Thymus (tissue), 11 donors: Measurements from ENCODE around the gene ADORA2A. TPM values are rescaled to one million over a fixed set of nuclear protein-coding genes. Genes with fewer than 3 reads are reported as not detected.

ENCODE experiments used
- DNase-seq, 9 donors: peaks; one replicate each; pipeline ENCODE4 v3.0.0-alpha.2; 2013; ENCODE audit warnings: low spot score in 9 of 9, low read depth in 6 of 9, missing footprints in 1 of 9
- H3K27ac ChIP-seq, 2 donors: one replicate each; pipeline ENCODE4 v1.5.1; 2013; ENCODE audit warnings: control low read depth in 1 of 2, low read depth in 1 of 2, low read length in 1 of 2, mild to moderate bottlenecking in 1 of 2, moderate library complexity in 1 of 2
- H3K27me3 ChIP-seq, 2 donors: one replicate each; pipeline ENCODE4 v1.5.1; 2013; ENCODE audit warnings: low read length in 1 of 2; ENCODE audit not compliant: control insufficient read depth in 2 of 2, insufficient read depth in 1 of 2
- H3K36me3 ChIP-seq, 2 donors: one replicate each; pipeline ENCODE4 v1.5.1; 2013; ENCODE audit warnings: low read length in 1 of 2, mild to moderate bottlenecking in 1 of 2, moderate library complexity in 1 of 2; ENCODE audit not compliant: control insufficient read depth in 2 of 2, insufficient read depth in 2 of 2
- H3K4me1 ChIP-seq, 2 donors: one replicate each; pipeline ENCODE4 v1.5.1; 2013; ENCODE audit warnings: low read length in 2 of 2; ENCODE audit not compliant: control insufficient read depth in 2 of 2, insufficient read depth in 2 of 2
- H3K4me3 ChIP-seq, 2 donors: one replicate each; pipeline ENCODE4 v1.5.1; 2013; ENCODE audit warnings: low read length in 2 of 2, control low read depth in 1 of 2, mild to moderate bottlenecking in 1 of 2
- H3K9me3 ChIP-seq, 2 donors: one replicate each; pipeline ENCODE4 v1.5.1; 2013; ENCODE audit warnings: low read length in 1 of 2, mild to moderate bottlenecking in 1 of 2; ENCODE audit not compliant: control insufficient read depth in 2 of 2, insufficient read depth in 1 of 2
- WGBS: extraction: QIAGEN DNeasy Blood & Tissue Kit; methylation state at CpG from one replicate; pipeline ENCODE4 v1.1.7; 2013; 5-methylcytosine and 5-hydroxymethylcytosine counted together
- polyA plus RNA-seq: library from polyadenylated mRNA; stranded (reverse); fragments of 200-250 nt; gene quantifications from one replicate; pipeline ENCODE4 v1.2.3, GENCODE V29; 2013
- total RNA-seq: library from RNA; stranded (reverse); fragments of 120-200 nt; gene quantifications from one replicate; pipeline ENCODE4 v1.2.4, GENCODE V29; 2013
- donor health status: healthy.

The ADORA2A gene
- total and polyA plus RNA-seq, 2 donors = 21.8 to 77.4 TPM

GRCh38 chr22:24432059-24432853 lies 4.9 kb downstream of the ADORA2A start:
- no peaks in the 10 kb centered on the region for H3K9me3 ChIP-seq
- WGBS = 36% methylated on average over 17 of the region's 17 CpGs
- H3K27me3 ChIP-seq = no peaks in the 10 kb centered on the region
- peak overlapping the region; percentile 75 to 87 for H3K4me3 ChIP-seq
- H3K4me1 ChIP-seq = peaks cover 70 to 99% of the 10 kb centered on the region in 2 donors
- peak in 4 of 9 donors; percentile 69 to 86 (median 78) for DNase-seq
- H3K27ac ChIP-seq = peak overlapping the region; percentile 81 to 98
- H3K36me3 ChIP-seq = peaks cover 44 to 46% of the 10 kb centered on the region in 2 donors

GRCh38 chr22:24433001-24433827 lies 5.8 kb downstream of the ADORA2A start:
- WGBS = 91% methylated on average over 34 of the region's 34 CpGs
- peaks cover 46 to 55% of the 10 kb centered on the region in 2 donors for H3K36me3 ChIP-seq
- H3K4me3 ChIP-seq = peak overlapping the region; percentile 75 to 87
- DNase-seq = peak in 1 of 9 donors; percentile 54
- H3K4me1 ChIP-seq = peaks cover 79 to 100% of the 10 kb centered on the region in 2 donors
- H3K9me3 ChIP-seq = no peaks in the 10 kb centered on the region
- H3K27ac ChIP-seq = peak overlapping the region; percentile 96 to 98
- H3K27me3 ChIP-seq = no peaks in the 10 kb centered on the region

- DNase-seq = no peak
- H3K4me1 ChIP-seq = peaks cover 83 to 100% of the 10 kb centered on the region in 2 donors
- peak overlapping the region; percentile 96 to 98 for H3K27ac ChIP-seq
- no peaks in the 10 kb centered on the region for H3K9me3 ChIP-seq
- peak overlapping the region; percentile 75 to 87 for H3K4me3 ChIP-seq
- H3K36me3 ChIP-seq = peaks cover 53 to 62% of the 10 kb centered on the region in 2 donors
- H3K27me3 ChIP-seq = no peaks in the 10 kb centered on the region
- 91% methylated on average over 12 of the region's 12 CpGs for WGBS
Measured at GRCh38 chr22:24433828-24434470, 6.5 kb downstream of the ADORA2A start.

GRCh38 chr22:24434471-24435322 lies 7.3 kb downstream of the ADORA2A start:
- DNase-seq = peak in 6 of 9 donors; percentile 80 to 93 (median 83)
- WGBS = 36% methylated on average over 16 of the region's 16 CpGs
- Histone ChIP-seq H3K27ac (peak overlapping the region; percentile 96 to 98), H3K4me3 (peak overlapping the region; percentile 75 to 87), H3K4me1 (peaks cover 81 to 100% of the 10 kb centered on the region in 2 donors), H3K36me3 (peaks cover 56 to 65% of the 10 kb centered on the region in 2 donors), H3K9me3 (no peaks in the 10 kb centered on the region), H3K27me3 (no peaks in the 10 kb centered on the region)

- peaks cover 82 to 100% of the 10 kb centered on the region in 2 donors for H3K4me1 ChIP-seq
- peaks cover 61 to 66% of the 10 kb centered on the region in 2 donors for H3K36me3 ChIP-seq
- H3K27me3 ChIP-seq = no peaks in the 10 kb centered on the region
- DNase-seq = no peak
- H3K9me3 ChIP-seq = no peaks in the 10 kb centered on the region
- peak overlapping the region; percentile 96 to 98 for H3K27ac ChIP-seq
- 61% methylated on average over 2 of the region's 2 CpGs for WGBS
- H3K4me3 ChIP-seq = peak overlapping the region; percentile 75 to 87
Measured at GRCh38 chr22:24435323-24435645, 7.9 kb downstream of the ADORA2A start.

- Histone ChIP-seq H3K4me3 (peak overlapping the region; percentile 75 to 87), H3K27ac (peak overlapping the region; percentile 96 to 98), H3K36me3 (peaks cover 67 to 72% of the 10 kb centered on the region in 2 donors), H3K27me3 (no peaks in the 10 kb centered on the region), H3K4me1 (peaks cover 82 to 100% of the 10 kb centered on the region in 2 donors), H3K9me3 (no peaks in the 10 kb centered on the region)
- 92% methylated on average over 13 of the region's 13 CpGs for WGBS
- no peak for DNase-seq
Measured at GRCh38 chr22:24435861-24436371, 8.5 kb downstream of the ADORA2A start.

GRCh38 chr22:24436553-24436952 lies 9.2 kb downstream of the ADORA2A start:
- 45% methylated on average over 3 of the region's 3 CpGs for WGBS
- peaks cover 73 to 79% of the 10 kb centered on the region in 2 donors for H3K36me3 ChIP-seq
- DNase-seq = no peak

GRCh38 chr22:24437091-24437490 lies 9.7 kb downstream of the ADORA2A start:
- Histone ChIP-seq H3K27me3 (no peaks in the 10 kb centered on the region), H3K36me3 (peaks cover 79 to 84% of the 10 kb centered on the region in 2 donors), H3K9me3 (no peaks in the 10 kb centered on the region), H3K4me1 (peaks cover 82 to 100% of the 10 kb centered on the region in 2 donors), H3K4me3 (peak overlapping the region; percentile 75 to 87), H3K27ac (peak overlapping the region; percentile 88 to 98)
- DNase-seq = no peak
- WGBS = 96% methylated on average over 4 of the region's 4 CpGs

More at GRCh38 chr22:24436553-24436952, 9.2 kb downstream of the ADORA2A start:
- Histone ChIP-seq H3K9me3 (no peaks in the 10 kb centered on the region), H3K27ac (peak overlapping the region; percentile 88 to 98), H3K4me3 (peak overlapping the region; percentile 75 to 87), H3K27me3 (no peaks in the 10 kb centered on the region), H3K4me1 (peaks cover 83 to 100% of the 10 kb centered on the region in 2 donors)
